B cell (primary cell): ENCODE results near the gene RNF126. TPM values are rescaled to one million over a fixed set of nuclear protein-coding genes. Genes with fewer than 3 reads are reported as not detected.

ENCODE experiments used
- ATAC-seq: fragments of 200-7000 bp; cut with Tn5 transposase; one replicate; pipeline ENCODE4 v1.10.0; 2021; ENCODE audit warnings: low read depth, mild to moderate bottlenecking, moderate number of reproducible peaks, moderate library complexity
- CTCF ChIA-PET: fragments of 350-600 bp; sonication (Branson Sonifier 250); formaldehyde crosslinking; loops from one replicate; lab custom pipeline; 2021; ENCODE audit warnings: antibody characterized with exemption, inconsistent platforms; lab: Charles Lee
- POLR2A ChIA-PET: fragments of 350-600 bp; sonication (Branson Sonifier 250); formaldehyde crosslinking; loops from one replicate; lab custom pipeline; 2021; ENCODE audit warnings: antibody characterized with exemption; lab: Charles Lee
- DNase-seq: peaks from one replicate; pipeline ENCODE4 v3.0.0; 2013
- H2AFZ ChIP-seq: 2 replicates; pipeline ENCODE4 v1.6.1; 2012; ENCODE audit warnings: mild to moderate bottlenecking, low read depth, low read length; ENCODE audit not compliant: insufficient read depth, poor library complexity, severe bottlenecking
- H3K27ac ChIP-seq, 2 donors: 1 replicate in 1 of 2; 2 replicates in 1 of 2; pipeline ENCODE4 v1.5.1; 2012 to 2013; ENCODE audit warnings: low read length in 2 of 2, mild to moderate bottlenecking in 2 of 2, moderate library complexity in 1 of 2
- H3K27me3 ChIP-seq, 4 experiments: fragments of 200-600 bp in 1 of 4; sonication (generic) in 1 of 4; replicated peaks in 1 of 4; 1 replicate in 2 of 4; 2 replicates in 2 of 4; pipeline versions ENCODE4 v1.6.1 to v1.7.0; 2013 to 2016; ENCODE audit warnings: low read length in 3 of 4, mild to moderate bottlenecking in 2 of 4, mixed read lengths in 1 of 4, moderate library complexity in 1 of 4; ENCODE audit not compliant: insufficient read depth in 4 of 4, control insufficient read depth in 3 of 4; ENCODE audit errors: control extremely low read depth in 1 of 4
- H3K36me3 ChIP-seq, 2 experiments: replicated peaks in 1 of 2; 1 replicate in 1 of 2; 2 replicates in 1 of 2; pipeline versions ENCODE4 v1.6.1 to v1.7.1; 2013; ENCODE audit warnings: low read length in 1 of 2; ENCODE audit not compliant: insufficient read depth in 2 of 2, control insufficient read depth in 1 of 2; ENCODE audit errors: control extremely low read depth in 1 of 2, extremely low read depth in 1 of 2
- H3K4me1 ChIP-seq, 2 donors: fragments of 200-600 bp in 1 of 2; sonication (generic) in 1 of 2; 1 replicate in 1 of 2; 2 replicates in 1 of 2; pipeline versions ENCODE4 v1.5.1 to v1.6.1; 2013 to 2017; ENCODE audit warnings: low read length in 2 of 2; ENCODE audit not compliant: control insufficient read depth in 2 of 2, insufficient read depth in 2 of 2
- H3K4me2 ChIP-seq: replicated peaks from 2 replicates; pipeline ENCODE3; 2012; ENCODE audit warnings: mild to moderate bottlenecking, low read depth, low read length; ENCODE audit not compliant: poor library complexity, severe bottlenecking
- H3K4me3 ChIP-seq, 5 experiments: fragments of 200-600 bp in 1 of 5; sonication (generic) in 1 of 5; 1 replicate in 3 of 5; 2 replicates in 2 of 5; pipeline versions ENCODE4 v1.5.1 to v1.7.0; 2011 to 2016; ENCODE audit warnings: low read length in 4 of 5, mild to moderate bottlenecking in 4 of 5, low read depth in 2 of 5, control low read depth in 1 of 5, moderate library complexity in 1 of 5; ENCODE audit not compliant: insufficient read depth in 1 of 5; ENCODE audit errors: control extremely low read depth in 1 of 5, extremely low read depth in 1 of 5
- H3K79me2 ChIP-seq: fragments of 200-600 bp; sonication (generic); one replicate; pipeline ENCODE4 v1.6.0; 2016; ENCODE audit warnings: low read length; ENCODE audit not compliant: control insufficient read depth, insufficient read depth
- H3K9ac ChIP-seq: fragments of 200-600 bp; sonication (generic); 2 replicates; pipeline ENCODE4 v1.6.1; 2017; ENCODE audit warnings: mild to moderate bottlenecking, low read length, moderate library complexity
- H3K9me3 ChIP-seq, 3 donors: one replicate each; pipeline versions ENCODE4 v1.6.1 to v1.7.1; 2013; ENCODE audit warnings: low read length in 2 of 3; ENCODE audit not compliant: control insufficient read depth in 2 of 3, insufficient read depth in 1 of 3; ENCODE audit errors: control extremely low read depth in 1 of 3
- H4K20me1 ChIP-seq: 2 replicates; pipeline ENCODE4 v1.6.0; 2012; ENCODE audit warnings: mild to moderate bottlenecking, low read length; ENCODE audit not compliant: insufficient read depth, control insufficient read depth, poor library complexity, severe bottlenecking
- H3K27ac Mint-ChIP-seq: one replicate; pipeline ENCODE4 v1.8.0; 2021; ENCODE audit warnings: mixed read lengths
- H3K27me3 Mint-ChIP-seq: one replicate; pipeline ENCODE4 v1.8.0; 2021; ENCODE audit warnings: mixed read lengths
- H3K4me1 Mint-ChIP-seq: one replicate; pipeline ENCODE4 v1.8.0; 2021; ENCODE audit warnings: mixed read lengths
- H3K4me3 Mint-ChIP-seq: one replicate; pipeline ENCODE4 v1.8.0; 2021; ENCODE audit warnings: mixed read lengths
- H3K9me3 Mint-ChIP-seq: one replicate; pipeline ENCODE4 v1.8.0; 2022; ENCODE audit warnings: mixed read lengths; ENCODE audit not compliant: insufficient read depth
- EZH2 ChIP-seq: IDR thresholded peaks from 2 replicates; pipeline ENCODE4 v1.6.1; 2012; ENCODE audit warnings: borderline replicate concordance, low read depth, mild to moderate bottlenecking, moderate library complexity, low read length; ENCODE audit not compliant: insufficient read depth, poor library complexity, severe bottlenecking
- WGBS: methylation state at CpG from one replicate; pipeline ENCODE4 v1.1.5; 2013; ENCODE audit warnings: missing lambda C conversion rate; ENCODE audit not compliant: insufficient coverage; 5-methylcytosine and 5-hydroxymethylcytosine counted together
- intact Hi-C: fragments of 100-400 bp; cut with micrococcal nuclease; formaldehyde crosslinking; loops from one replicate; pipeline ENCODE4 v1.10.0; 2022
- polyA plus RNA-seq: library from polyadenylated mRNA; depleted of rRNA; stranded (reverse); fragments of >200 nt; gene quantifications from 2 replicates; pipeline ENCODE4 v1.2.3, GENCODE V29; 2012
- total RNA-seq, 2 donors: library from RNA; stranded (reverse); fragments of 120-200 nt in 1 of 2; gene quantifications; 1 replicate in 1 of 2; 2 replicates in 1 of 2; pipeline versions ENCODE4 v1.2.3 to v1.2.4, GENCODE V29; 2013 to 2022
- TF ChIP-seq, protein P1 (sequence below): fragments of 200-600 bp; IDR thresholded peaks from one replicate; pipeline ENCODE4 v1.8.0; 2022; ENCODE audit warnings: antibody characterized with exemption, mild to moderate bottlenecking

Gene RNF126
- total and polyA plus RNA-seq, 2 donors (not counting 1 experiment from before 2014, with no cell fraction given): 74.3 to 118 TPM

DNA sequence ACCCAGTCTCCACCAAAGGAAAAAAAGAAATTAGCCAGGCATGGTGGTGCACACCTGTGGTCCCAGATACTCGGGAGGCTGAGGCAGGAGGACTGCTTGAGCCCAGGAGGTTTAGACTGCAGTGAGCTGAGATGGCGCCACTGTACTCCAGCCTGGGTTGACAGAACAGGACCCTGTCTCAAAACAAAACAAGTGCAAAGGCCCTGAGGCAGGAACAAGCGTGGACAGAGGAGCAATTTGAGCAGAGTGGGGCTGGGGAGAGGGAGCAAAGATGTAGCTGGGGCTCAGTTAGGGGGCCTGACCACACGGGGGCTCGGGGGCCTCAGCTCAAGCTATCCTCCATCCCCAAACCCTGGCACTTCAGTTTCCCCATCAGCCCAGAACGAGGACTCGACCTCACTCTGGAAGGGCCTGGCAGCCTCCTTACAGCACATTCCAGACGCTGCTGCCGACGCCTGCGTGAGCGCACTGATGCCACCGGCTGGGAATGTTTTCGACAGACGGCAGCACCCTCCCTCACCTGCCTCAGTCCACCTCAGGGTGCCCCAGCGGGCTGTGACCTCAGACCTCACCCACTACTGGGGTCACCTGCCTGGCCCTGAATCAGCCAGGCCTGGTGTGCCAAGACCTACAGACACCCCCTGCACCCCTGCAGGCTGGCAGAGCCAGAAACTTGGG, 27.9 kb downstream of the RNF126 start:
- Histone ChIP-seq H3K4me3 (no peak overlapping the region), H2AFZ (no peak overlapping the region), H3K79me2 (peaks cover 42% of the 10 kb centered on the region), H3K9me3 (peaks cover 0 to 6% (median 0%) of the 10 kb centered on the region in 3 donors), H3K27ac (no peak overlapping the region), H4K20me1 (peaks cover 33% of the 10 kb centered on the region), H3K27me3 (peaks cover 0 to 2% (median 0%) of the 10 kb centered on the region in 4 experiments), H3K36me3 (peaks cover 0 to 8% of the 10 kb centered on the region in 2 experiments), H3K4me1 (peaks cover 25 to 54% of the 10 kb centered on the region in 2 donors), H3K4me2 (no peak overlapping the region), H3K9ac (no peak overlapping the region)
- H3K4me3 Mint-ChIP-seq: no peak overlapping the region
- no peaks in the 10 kb centered on the region for H3K9me3 Mint-ChIP-seq
- ATAC-seq (no peak), DNase-seq (no peak)
- CTCF ChIA-PET: no interaction called here
- peaks cover 37% of the 10 kb centered on the region for H3K4me1 Mint-ChIP-seq
- intact Hi-C loops: no loop called here
- H3K27me3 Mint-ChIP-seq: no peaks in the 10 kb centered on the region
- WGBS: 94% methylated on average over 15 of the region's 16 CpGs
- no peak for TF ChIP-seq EZH2
- TF ChIP-seq, protein P1, sequence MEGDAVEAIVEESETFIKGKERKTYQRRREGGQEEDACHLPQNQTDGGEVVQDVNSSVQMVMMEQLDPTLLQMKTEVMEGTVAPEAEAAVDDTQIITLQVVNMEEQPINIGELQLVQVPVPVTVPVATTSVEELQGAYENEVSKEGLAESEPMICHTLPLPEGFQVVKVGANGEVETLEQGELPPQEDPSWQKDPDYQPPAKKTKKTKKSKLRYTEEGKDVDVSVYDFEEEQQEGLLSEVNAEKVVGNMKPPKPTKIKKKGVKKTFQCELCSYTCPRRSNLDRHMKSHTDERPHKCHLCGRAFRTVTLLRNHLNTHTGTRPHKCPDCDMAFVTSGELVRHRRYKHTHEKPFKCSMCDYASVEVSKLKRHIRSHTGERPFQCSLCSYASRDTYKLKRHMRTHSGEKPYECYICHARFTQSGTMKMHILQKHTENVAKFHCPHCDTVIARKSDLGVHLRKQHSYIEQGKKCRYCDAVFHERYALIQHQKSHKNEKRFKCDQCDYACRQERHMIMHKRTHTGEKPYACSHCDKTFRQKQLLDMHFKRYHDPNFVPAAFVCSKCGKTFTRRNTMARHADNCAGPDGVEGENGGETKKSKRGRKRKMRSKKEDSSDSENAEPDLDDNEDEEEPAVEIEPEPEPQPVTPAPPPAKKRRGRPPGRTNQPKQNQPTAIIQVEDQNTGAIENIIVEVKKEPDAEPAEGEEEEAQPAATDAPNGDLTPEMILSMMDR: no peak
- POLR2A ChIA-PET: interaction anchor here (2.6 kb wide), 1 partner anchor 28 kb away, joined by 20 read pairs; the partner anchor contains the start of gene RNF126
- no peak overlapping the region for H3K27ac Mint-ChIP-seq
